ENCODE data around the gene PDIA5.
A peak's percentile ranks its signal among the peaks of the same experiment; 100 is the strongest.

Gene PDIA5

DNA sequence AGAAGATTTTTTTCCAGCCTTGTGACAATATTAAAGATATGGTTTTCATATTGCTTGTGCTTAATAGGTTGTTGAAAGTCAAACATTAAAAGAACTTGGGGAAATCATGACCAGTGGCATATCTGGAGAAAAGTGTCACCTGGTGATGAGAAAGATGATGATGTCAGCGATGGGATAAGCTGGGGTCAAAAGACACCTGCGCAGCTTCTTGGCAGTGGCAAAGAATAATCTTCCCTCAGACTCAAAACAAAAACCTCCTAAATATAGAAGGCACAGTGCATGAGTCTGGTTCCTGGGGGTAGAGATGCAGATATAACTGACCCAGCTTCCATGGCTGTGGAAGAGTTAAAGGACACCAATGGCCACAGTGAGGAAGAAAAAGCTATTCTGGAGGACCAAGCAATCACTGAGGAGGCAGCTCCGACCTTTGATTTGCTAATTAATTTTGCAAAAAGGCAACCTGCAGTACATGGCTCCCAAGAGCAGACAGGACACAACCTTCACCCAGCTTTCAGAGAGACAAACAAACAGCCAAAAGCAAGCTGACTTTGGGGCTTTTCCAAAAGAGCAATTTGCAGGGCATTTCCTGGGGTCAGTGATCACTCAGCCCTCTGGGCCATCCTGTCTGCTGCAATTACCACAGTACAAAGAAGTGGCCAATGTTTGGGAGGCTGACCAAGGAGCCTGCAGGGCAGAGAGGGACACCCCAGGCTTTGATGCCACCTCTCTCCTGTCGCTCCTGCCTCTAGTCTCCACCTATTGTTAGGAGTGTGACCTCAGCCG lies 21.7 kb upstream of the PDIA5 start:
- DNase-seq, result no peak

DNA sequence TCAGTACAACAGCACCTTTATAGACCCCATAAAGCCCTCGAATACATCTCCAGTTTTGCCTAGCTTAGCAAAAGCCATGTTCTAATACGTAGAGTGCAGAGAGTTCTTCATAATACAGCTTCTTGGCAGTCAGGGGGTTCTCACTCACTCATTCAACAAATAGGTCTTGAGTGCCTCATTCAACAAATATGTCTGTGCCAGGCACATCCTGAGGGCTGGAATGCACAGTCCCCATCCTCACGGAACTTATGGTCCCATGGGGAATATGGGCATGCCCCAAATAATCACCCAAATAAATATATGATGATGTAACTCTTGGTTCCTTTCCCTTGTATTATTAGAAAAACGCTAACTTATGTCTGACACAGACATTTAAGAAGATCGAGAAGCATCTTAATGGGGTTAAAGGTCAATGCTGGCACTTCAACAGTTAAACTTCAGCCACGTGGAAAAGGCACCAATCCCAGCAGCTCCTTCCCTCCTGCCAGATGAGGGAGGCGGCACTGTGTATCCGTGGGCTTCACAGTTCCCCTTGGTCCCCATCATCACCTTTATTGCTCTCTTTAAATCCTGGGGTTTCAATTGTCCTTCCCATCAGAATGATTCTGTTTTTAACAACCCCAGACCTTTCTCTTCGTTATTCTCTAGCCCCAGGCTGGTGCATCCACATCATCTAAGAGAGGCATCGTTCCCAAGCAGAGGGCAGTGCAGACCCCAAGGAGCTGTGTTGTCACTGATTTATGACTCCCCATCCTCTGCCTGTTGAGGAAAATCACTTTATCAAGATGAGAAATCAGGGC lies 20.4 kb upstream of the PDIA5 start:
- DNase-seq, result no peak

DNA sequence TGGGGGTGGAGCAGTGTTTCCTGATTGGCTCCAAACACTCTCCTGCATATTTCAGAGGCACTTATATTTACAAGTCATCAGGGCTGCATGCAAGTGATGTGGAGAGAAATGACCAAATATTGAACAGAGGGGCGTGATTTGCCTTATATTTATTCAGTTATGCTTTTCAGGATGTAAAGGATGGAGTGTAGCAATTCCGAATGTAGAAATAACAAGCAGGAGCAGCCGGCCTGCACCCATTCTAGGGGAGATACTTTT lies 19.8 kb upstream of the PDIA5 start:
- no peak for DNase-seq

DNA sequence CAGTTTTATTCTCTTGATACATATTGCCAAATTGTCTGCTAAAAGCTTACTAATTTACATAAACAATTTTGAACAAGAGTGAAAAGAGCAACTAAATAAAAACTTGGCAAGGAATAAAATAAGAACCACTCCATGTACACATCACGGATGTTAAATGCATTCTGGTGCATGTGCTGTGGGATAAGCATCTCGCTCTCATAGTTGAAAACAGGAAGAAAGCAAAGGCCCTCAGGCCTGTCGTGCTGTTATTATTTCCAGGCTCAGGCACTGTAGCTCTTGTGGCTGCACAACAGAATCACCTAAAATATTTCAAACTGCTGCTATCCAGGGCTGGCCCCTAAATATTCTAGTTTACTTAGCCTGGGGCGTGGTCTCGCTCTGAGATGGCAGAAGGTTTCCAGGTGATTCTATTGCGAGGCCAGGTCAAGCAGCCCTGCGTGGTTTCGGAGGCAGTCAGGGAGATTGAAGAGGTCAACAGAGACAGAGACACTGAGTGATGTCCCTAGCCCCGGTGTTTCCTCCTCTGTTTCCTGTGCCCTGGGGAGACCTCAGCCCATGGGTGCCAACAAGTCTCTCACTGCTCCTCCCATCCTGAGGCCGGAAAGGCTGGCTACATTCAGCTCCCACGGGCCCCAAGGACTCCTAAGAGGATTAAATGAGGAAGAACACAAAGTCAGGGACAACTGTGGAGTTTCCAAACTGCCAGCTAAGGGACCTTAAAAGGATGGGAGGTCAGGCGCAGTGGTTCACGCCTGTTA lies 18.2 kb upstream of the PDIA5 start:
- DNase-seq, result no peak

DNA sequence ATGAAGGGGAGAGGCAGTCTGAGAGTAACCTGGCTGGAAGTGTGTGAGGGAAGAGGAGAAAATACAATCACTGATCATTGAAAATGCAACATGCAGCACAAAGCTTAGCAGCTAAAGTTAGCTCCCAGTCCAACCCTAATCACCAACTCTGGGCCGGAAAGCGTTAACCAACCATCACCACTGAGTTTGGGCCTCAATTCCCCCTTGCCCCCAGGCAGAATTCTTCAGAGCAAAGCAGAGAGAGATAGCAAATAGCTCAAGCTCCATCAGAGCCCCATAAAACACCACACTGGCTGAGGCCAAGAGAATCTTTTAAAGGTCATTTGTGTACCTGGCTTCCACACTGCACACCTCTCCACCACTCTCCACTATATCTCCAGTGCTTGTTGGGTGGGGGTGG lies 16.2 kb upstream of the PDIA5 start:
- DNase-seq, result no peak

DNA sequence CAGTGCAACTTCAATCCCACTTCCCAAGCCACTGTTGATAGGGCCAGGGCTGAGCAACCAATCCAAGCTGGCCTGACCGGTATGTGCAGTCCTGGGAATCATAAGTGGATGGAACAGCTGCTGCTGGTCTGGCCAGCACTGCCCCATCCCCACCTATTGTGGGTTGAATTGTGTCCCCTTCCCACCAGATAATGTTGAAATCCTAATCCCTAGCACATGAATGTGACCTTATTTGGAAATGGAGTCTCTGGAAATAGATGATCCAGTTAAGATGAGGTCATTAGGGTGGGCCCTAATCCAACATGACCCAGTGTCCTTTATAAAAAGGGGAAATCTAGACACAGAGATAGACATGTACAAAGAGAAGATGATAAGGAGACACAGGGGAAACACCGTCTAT lies 13.7 kb upstream of the PDIA5 start:
- DNase-seq, result no peak

DNA sequence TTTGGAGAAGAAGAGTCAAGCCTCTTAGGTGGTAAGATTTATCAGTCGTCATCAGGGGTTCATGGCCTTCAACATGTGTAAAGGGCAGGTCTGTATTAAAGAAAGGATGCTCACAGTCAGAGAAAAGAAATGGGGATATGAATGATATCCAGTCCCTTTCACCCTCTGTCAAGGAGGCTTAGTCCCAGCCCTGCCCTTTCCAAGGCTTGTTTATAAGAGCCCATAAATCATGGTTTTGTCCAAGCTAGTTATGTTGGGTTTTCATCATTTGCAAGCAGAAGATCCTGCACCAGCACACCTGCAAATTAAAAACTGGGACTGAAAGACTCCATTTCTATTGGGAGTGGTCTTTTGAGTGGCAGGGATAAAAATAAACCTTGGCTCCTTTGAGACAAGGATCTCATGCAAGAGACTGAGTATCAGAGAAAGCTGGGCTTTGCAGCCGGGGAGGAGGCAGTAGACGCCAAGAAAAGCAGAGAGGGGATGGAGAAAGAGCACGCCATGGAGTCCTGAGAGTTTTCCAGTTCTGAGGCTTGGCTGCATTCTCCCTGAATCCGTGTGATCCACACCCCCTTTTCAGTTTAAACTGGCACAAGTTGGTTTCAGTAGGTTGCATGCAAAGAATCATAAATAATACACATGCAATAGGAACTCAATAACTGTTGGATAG lies 12.6 kb upstream of the PDIA5 start:
- no peak for DNase-seq

DNA sequence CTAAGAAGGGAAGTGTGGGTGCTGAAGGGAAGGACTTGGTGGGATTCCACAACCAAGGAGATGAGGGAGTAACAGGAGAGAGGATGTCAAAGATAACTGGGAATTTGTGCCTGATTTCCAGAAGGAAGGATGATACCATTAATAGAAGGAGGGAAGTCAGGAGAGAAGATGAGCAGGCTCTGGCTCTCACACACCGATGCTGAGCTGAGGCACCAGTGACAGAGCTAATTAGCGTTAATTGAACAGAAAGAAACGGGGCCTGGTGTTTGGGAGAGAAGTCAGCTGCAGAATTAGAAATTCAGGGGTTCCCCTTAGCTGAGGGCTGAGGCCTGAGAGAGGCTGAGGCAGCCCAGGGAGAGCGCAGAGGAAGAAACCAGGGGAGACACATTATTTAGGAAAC lies 11.9 kb upstream of the PDIA5 start:
- DNase-seq, result no peak

DNA sequence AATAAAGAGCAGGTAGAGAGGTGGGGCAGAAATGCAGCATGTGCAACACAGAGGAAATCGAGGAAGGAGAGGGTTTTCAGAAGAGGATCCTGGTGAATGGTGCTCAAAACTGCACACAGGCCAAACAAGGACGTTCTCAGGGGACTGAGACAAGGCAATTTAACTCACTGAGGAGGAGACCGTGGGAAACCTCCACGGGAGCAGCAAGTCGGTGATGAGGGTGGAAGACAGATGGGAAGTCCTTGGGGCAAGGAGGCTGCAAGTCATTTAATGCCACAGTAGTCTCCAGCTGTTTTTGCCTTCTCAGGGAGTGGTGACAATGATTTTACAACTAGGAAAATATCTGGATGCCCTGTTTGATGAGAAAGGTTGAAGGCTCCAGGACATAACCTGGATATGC lies 11.5 kb upstream of the PDIA5 start:
- DNase-seq, result no peak

DNA sequence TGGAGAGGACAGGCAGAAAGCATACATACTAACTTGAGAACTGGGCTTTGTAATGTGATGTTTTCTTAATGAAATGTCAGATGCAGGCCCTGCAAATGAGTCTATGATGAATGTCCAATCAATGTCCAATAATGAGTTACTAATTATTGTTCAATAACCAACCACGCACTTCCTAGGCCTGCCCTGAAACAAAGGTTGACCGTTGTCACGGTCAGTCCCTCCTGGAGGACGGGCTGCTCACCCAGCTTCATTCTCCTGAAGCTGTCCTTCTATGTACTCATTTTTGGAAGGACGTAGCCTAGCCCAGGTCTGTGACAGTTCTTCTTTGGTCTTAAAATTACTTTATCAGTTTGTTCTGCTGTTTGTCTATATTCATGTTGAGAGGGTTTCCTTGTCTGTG lies 8.3 kb upstream of the PDIA5 start:
- DNase-seq, result no peak

DNA sequence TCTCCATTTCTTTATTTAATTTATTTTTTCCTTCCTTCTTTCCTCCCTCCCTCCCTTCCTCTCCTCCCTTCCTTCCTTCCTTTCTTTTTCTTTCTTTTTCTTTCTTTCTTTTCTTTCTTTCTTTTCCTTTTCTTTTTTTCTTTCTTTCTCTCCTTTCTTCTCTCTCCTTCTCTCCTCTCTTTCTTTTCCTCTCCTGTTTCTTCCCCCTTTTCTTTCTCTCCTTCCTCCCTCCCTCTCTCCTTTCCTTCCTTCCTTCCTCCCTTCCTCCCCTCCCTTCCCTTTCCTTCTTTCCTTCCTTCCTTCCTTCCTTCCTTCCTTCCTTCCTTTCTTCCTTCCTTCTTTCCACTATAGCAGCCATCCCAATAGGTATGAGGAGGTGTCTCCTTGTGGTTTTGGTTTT lies 6.8 kb upstream of the PDIA5 start:
- DNase-seq, result no peak

DNA sequence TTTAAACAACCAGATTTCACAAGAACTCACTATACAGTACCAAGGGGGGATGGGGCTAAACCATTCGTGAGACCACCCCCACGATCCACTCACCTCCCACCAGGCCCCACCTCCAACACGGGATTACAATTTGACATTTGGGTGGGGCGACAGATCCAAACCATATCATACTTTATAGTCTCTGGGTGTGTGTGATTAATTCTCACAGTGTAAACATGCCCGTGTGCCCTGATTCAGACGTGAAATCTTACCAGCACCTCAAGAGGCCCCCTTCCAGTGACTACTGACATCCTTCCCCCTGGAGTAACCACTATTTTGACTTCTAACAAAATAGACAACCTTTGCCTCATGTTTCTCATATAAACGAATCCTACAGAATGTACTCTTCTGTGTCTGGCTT lies 5.0 kb upstream of the PDIA5 start:
- no peak for DNase-seq

DNA sequence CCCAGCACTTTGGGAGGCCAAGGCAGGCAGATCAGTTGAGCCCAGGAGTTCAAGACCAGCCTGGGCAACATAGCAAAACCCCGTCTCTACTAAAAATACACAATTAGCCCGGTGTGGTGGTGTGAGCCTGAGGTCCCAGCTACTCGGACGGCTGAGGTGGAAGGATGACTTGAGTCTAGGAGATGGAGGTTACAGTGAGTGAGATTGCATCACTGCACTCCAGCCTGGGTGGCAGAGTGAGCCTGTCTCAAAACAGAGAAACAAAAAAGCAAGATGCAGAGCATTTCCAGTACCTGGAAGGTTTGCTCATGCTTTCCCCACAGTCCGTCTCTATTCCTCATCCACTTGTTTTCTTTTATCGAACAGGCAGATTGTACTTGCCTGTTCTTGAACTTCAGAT lies 3.8 kb upstream of the PDIA5 start:
- DNase-seq, result no peak

DNA sequence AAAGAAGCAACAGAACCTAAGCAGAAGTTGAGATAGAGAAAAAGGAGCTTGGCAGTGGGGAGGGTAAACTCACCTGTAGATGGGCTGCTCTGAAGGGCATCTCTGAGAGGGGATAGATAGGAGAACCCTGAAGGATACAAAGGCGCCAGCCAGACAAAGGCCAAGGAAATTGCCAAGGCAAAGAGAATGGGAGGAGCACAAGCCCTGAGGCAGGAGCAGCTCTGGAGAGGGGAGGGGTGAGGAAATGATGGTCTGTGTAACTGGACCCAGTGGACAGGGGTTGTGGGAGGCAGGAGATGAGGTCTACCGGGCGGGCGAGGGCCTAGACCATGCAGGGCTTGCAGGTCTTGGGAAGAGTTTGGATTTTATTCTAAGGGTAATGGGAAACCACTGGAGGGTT lies 2.3 kb upstream of the PDIA5 start:
- DNase-seq, result no peak

DNA sequence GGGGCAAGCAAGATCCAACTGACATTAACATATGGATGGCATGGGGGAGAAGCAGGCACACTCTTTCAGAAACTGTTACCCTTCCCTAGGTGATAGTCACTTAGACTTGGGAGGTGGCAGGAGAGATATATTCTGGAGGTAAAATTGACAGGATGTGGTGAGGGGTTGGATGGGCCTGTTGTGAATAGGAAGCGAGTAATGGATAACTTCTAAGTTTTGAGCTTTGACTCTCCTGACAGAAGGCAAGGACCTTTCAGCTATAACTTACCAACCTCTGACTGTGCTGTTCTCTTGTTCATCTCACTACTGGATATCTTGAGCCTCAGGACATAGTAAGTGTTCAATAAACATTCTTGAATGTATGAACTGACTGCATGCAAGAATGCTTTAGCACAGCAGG lies 1.9 kb upstream of the PDIA5 start:
- no peak for DNase-seq

DNA sequence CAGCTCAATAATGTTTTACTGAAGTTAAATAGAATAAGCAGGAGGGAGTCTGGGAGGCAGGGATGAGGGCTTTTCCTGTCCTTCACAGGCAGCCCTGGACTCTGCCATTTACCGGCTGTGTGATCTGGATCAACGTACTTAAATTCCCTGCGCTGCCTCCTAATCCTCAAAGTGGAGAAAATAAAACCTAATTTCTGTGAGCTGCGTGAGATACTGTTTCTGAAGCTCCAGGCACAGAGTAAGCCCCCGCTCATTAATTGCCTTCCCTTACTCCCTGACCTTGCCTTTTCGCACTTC lies 278 bp upstream of the PDIA5 start:
- no peak for DNase-seq

DNA sequence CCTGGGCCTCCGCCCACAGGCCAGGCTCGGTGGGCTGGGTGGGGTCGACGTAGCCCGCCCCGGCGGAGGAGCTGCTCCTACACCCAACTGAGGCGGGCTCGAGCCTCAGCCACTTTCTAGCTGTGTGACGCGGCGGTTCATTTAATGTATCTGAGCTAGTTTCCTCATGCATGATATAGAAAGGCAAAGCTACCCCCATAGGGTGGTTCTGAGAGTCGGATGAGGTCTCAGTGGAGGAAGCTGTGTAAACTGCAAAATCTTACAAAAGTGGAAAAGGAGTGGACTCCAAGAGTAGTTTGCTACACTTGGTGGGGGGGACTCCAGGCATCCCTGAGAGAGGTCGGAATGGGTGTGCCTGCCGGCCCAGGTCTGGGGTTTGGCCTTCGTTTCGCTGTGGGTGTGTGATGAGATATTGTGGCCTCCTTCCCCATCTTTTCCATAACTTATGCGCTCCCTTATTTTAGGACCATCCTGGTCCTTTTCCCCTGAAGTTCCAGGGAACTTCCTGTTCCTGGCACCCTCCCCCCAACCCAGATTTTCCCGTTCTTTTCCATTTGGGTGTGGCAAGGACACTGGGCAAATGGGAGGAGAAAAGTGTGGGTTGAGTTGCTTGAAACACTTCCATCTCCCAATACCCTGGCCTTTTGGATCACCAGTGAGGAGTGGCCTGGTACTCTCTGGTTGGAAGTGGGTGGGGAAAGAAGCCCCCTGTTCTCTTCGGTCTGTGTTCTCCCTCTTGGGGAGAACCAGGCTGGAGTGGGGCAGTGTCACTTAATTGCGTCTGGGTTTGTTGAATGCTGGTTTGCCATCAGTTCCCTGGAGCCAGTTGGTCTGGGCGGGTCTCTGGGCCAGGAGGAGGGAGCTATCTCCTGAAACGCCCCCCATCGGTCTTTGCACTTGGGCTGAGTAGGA lies 1.1 kb downstream of the PDIA5 start:
- no peak for DNase-seq

DNA sequence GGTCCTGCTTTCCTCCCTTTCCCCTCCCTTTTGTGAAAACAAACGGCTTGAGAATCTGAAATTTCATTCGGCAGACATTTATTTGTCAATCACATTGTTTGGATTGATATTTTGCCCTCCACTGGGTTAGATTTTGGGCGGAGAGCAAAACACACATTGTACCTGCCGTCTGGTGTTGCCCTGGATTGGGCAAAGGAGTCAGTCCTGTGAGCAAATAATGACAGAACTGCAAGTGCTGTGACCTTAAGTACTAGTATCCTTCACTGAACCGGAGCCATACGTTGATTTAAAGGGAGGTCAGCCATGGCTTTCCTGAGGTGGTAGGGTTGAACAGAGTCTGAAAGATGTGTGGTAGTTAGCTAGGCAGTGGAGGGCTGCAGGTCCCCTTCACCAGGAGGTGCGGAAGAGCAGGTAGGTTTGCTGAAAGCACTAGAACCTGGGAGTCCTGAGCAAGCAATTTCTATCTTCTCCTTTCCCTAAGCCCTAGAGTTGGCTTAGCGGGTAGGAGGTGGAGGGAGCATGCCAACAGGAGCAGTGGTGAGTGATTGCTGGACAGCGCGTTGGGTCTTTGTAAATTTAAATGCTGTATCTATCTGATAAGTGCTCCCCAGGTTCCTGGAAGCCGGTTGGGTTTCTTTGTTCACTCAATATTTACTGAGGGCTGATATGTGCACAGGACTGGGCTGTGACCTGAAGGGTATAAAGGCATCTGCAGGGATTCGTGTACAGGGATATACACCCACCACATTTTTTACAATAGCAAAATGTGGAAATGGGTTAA lies 2.0 kb downstream of the PDIA5 start:
- no peak for DNase-seq

DNA sequence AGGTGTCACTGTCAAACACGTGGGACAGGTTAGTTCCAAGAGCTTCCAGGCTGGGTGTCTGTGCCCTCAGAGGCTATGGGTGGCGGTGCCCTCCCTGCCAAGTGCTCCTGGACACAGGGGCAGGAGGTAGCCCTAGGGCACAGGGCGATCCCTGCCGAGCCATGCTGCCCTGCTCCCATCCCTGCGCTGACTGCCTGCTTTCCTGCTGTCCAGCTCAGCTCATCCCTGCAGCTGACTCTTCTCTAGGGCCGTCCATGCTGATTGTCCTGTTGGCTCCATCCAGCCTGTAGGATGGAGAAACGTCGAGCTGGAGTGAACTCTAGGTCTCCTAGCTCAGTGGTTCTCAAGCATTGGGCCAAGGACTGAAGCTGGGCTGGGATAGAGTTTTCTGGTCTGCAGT lies 3.7 kb downstream of the PDIA5 start:
- no peak for DNase-seq

DNA sequence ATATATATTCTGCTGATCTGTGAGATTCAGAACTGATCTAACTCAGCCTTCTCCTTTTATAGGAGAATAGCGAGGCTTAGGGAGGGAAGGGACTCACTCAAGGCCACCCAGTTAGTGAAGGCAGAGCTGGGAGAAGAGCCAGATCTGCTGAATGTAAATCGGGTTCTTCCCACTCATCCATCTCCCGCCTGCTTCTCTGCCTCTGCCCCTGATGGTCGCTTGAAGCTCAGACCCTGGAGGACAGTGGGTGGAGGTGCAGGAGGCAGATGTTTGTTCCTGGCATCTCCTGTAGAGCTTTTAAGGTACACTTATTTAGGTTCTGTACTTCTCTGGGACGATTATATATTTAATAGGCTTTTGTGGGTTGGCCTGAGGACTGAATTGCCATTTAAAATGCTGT lies 4.3 kb downstream of the PDIA5 start:
- no peak for DNase-seq

DNA sequence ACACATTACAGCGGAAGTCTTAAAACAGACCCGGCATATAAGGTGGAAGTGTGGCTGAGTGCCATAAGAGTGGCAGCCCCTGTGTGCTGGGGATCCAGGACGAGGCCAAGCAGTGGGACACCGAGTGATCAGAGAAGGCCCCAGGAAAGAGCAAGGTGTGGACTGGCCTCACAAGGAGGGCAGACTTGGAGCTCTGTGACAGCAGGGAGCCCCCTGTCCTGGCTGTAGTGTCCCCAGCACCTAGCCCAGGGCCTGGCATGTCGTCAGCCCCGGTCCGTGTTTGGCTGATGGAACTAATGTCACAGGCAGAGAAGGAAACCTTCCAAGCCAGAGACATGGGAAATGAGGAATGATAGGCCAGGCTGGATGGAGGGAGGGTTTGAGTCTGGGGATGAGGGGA lies 4.8 kb downstream of the PDIA5 start:
- no peak for DNase-seq

DNA sequence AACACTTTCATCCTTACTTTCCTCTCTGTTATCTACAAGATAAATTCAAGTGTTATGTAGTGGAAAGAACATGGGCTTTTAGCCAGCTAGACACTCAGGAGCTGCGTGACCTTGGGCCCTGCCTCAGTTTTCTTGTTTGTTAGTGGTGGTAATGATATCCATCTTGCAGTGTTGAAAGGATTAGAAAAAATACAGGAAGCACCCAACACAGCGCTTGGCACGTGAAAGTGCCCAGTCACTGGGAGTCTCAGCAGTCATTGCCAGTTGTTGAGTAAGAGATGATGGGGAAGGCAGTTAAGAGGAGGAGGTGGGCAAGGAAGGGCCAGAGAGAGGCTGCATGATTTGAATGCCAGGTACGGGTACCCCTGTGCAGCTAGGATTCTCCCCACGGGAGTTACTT lies 5.3 kb downstream of the PDIA5 start:
- DNase-seq, result peak; percentile 26
